ENCODE results near the gene TRIM33.

GRCh38 chr1:114446198-114446597 is 64.8 kb downstream of the TRIM33 start:
- TF ChIP-seq, protein P1, sequence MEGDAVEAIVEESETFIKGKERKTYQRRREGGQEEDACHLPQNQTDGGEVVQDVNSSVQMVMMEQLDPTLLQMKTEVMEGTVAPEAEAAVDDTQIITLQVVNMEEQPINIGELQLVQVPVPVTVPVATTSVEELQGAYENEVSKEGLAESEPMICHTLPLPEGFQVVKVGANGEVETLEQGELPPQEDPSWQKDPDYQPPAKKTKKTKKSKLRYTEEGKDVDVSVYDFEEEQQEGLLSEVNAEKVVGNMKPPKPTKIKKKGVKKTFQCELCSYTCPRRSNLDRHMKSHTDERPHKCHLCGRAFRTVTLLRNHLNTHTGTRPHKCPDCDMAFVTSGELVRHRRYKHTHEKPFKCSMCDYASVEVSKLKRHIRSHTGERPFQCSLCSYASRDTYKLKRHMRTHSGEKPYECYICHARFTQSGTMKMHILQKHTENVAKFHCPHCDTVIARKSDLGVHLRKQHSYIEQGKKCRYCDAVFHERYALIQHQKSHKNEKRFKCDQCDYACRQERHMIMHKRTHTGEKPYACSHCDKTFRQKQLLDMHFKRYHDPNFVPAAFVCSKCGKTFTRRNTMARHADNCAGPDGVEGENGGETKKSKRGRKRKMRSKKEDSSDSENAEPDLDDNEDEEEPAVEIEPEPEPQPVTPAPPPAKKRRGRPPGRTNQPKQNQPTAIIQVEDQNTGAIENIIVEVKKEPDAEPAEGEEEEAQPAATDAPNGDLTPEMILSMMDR (IDR thresholded peaks at IDR 0.05; ENCODE audit: extremely low read depth in 1 of 2, insufficient read depth in 1 of 2, low read depth in 1 of 2, low read length in 2 of 2): no peak
- TF ChIP-seq MAX (IDR thresholded peaks at IDR 0.05; ENCODE audit: insufficient read depth, insufficient read length) (no peak), JUN (IDR thresholded peaks at IDR 0.05; ENCODE audit: borderline replicate concordance, insufficient read depth, insufficient read length, low read depth) (no peak), POLR2AphosphoS5 (IDR thresholded peaks at IDR 0.05; ENCODE audit: insufficient read depth, low read depth, low read length) (no peak)

Measured in endothelial cell of umbilical vein (primary cell).